ENCODE data around the gene CTNNA1. TPM values are rescaled to one million over a fixed set of nuclear protein-coding genes. Genes with fewer than 3 reads are reported as not detected.

Gene CTNNA1
- total RNA-seq, 1 donor from 2014 or later = 495 TPM

DNA sequence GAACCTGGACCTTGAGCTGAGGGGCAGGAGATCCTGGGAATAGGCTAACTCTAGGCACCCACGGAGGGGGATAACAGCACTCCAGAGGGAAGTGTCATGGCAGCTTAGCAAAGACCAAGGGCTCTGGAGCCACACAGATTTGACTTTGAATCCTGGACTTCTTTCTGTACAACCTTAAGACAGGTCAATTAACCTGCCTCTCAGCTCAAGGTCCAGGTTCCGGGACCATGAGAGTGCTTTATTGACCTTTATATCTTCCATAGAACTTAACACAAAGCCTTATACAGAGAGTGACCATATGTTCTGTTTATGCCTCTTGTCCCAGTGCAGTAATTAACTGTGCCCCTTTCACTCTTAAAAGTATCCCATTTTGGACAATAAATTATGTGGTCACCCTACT lies 212.4 kb downstream of the CTNNA1 start:
- H3K36me3 ChIP-seq (ENCODE audit: control insufficient read depth, insufficient read depth, low read length) = no peaks in the 10 kb centered on the region
- H3K27me3 ChIP-seq (ENCODE audit: control insufficient read depth, insufficient read depth, low read length) = no peaks in the 10 kb centered on the region
- no peak for FAIRE-seq
- TF ChIP-seq, protein P1, sequence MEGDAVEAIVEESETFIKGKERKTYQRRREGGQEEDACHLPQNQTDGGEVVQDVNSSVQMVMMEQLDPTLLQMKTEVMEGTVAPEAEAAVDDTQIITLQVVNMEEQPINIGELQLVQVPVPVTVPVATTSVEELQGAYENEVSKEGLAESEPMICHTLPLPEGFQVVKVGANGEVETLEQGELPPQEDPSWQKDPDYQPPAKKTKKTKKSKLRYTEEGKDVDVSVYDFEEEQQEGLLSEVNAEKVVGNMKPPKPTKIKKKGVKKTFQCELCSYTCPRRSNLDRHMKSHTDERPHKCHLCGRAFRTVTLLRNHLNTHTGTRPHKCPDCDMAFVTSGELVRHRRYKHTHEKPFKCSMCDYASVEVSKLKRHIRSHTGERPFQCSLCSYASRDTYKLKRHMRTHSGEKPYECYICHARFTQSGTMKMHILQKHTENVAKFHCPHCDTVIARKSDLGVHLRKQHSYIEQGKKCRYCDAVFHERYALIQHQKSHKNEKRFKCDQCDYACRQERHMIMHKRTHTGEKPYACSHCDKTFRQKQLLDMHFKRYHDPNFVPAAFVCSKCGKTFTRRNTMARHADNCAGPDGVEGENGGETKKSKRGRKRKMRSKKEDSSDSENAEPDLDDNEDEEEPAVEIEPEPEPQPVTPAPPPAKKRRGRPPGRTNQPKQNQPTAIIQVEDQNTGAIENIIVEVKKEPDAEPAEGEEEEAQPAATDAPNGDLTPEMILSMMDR (IDR thresholded peaks at IDR 0.05; ENCODE audit: insufficient read depth, low read length, severe bottlenecking) = no peak
- no peak for DNase-seq (ENCODE audit: low read depth)
- H3K4me3 ChIP-seq (ENCODE audit: low read depth, low read length) = no peak overlapping the region

DNA sequence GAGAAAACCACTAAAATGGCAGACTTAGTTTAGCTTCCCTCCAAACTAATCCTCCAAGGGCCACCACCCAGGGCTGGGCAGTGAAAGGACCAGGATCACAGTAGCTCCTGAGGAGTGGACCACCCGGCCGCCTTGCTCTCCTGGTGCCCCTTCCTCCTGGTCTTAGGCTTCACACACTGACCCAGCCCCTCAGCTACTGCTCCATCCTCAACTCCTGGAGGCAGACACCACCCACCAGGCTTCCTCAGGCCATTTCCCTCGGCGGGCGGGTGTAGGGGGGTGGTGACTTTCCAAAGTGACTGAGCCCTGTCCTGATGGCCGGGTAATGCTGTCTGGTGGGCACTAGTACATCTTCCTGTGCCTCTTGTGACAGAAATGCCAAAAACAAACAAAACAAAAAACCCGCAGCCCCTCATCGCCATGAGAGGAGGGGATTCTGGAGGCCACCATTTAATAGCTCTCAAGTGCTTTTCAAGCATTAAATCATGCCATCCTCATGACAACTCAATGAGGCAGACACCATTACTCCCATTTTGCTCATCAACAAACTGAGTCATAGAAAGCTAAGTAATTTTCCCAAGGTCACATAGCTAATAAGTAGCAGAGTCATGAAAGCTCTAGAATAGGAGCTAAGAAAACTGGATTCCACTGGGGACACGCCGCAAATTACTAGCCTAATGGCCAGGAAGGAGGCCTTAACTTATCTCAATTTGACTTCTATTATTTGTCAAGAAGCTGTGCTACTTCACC lies 213.2 kb downstream of the CTNNA1 start:
- FAIRE-seq = peak; percentile 79
- TF ChIP-seq, protein P1 (IDR thresholded peaks at IDR 0.05; ENCODE audit: insufficient read depth, low read length, severe bottlenecking) = no peak
- DNase-seq (ENCODE audit: low read depth) = peak; percentile 19
- no peak overlapping the region for H3K4me3 ChIP-seq (ENCODE audit: low read depth, low read length)
- H3K36me3 ChIP-seq (ENCODE audit: control insufficient read depth, insufficient read depth, low read length) = no peaks in the 10 kb centered on the region
- no peaks in the 10 kb centered on the region for H3K27me3 ChIP-seq (ENCODE audit: control insufficient read depth, insufficient read depth, low read length)

DNA sequence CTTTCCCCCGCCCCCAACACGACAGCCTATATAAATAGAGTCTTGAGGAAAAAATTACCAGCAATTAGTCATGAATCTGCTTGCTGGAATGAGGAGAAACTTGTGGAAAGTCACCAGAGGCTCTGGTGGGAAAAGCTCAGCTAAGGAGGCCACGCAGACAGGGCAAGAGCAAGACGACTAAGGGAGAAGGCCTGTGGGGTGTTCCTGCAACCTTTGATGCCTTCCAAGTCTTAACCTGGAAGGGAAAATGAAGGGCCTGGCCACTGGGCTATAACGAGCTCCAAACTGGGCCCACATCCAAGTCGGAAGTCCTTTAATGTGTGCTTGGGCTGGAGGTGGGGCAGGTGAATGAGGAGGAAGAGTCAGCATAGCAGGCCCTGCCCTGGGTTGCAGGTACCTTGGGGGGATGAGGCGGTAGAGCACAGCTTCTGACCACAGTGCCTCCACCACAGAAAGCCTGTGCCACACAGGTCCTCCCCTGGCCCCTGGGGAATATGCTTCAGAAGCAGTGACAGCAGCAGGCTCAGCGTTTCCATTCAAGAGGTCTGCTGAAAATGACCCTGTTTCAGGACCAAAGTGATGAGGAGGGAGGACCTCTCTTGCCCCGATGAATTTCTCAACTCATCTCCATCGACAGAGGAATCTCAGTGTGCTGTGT lies 214.7 kb downstream of the CTNNA1 start:
- no peak for FAIRE-seq
- DNase-seq (ENCODE audit: low read depth) = no peak
- Histone ChIP-seq H3K36me3 (ENCODE audit: control insufficient read depth, insufficient read depth, low read length) (peaks cover 2% of the 10 kb centered on the region), H3K27me3 (ENCODE audit: control insufficient read depth, insufficient read depth, low read length) (no peaks in the 10 kb centered on the region), H3K4me3 (ENCODE audit: low read depth, low read length) (no peak overlapping the region)
- TF ChIP-seq, protein P1 (IDR thresholded peaks at IDR 0.05; ENCODE audit: insufficient read depth, low read length, severe bottlenecking) = no peak

DNA sequence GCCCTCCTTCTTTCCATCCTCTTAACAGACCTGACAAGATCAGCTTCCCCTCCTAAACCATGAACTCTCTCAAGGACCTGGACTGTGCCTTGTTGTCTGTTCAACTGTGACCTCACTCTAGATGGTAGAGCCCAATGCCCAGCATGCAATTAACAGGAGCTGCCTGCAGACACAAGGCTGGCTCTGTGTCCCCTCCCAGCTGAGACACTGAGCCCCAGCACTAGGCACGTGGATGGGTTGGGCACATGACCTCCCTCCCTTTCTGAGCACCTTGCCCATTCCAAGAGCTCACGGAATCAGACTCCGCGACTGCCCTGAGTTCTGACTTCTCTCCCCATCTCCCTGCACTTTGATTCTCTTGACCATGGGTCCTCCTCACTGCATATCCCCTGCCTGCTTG lies 215.4 kb downstream of the CTNNA1 start:
- no peak for DNase-seq (ENCODE audit: low read depth)
- peak; percentile 52 for FAIRE-seq
- TF ChIP-seq, protein P1 (IDR thresholded peaks at IDR 0.05; ENCODE audit: insufficient read depth, low read length, severe bottlenecking) = no peak
- peaks cover 2% of the 10 kb centered on the region for H3K36me3 ChIP-seq (ENCODE audit: control insufficient read depth, insufficient read depth, low read length)
- no peaks in the 10 kb centered on the region for H3K27me3 ChIP-seq (ENCODE audit: control insufficient read depth, insufficient read depth, low read length)
- no peak overlapping the region for H3K4me3 ChIP-seq (ENCODE audit: low read depth, low read length)

DNA sequence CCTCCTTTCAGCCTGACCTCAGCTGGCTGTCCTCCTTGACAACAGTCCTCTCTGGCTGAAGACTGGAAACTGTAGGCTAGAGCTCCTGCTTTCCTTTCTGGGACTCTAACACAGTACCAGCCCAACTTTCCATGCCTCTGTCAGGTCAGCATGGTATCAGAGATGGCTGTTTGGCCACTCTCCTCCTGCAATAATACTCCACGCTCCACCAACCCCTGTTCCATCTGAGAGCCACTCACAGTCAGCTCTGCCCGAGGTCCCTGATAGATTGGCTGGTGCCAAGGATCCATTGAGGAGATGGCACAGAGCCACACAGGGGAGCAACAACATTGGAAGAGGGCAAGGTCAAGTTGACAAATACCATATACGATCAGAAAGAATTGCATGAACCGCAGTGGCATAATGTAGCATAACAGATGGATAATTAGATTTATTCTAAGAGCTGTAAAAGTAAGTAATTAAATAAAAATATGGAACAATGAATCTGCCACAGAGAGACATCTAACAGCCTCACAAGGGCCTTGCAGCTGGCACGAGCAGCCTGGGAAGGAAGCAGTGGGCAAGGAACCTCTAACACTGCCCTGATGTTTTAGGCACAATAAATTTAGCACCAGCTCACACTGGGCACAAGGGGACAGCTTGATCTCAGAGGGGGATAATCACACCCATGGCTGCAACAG lies 216.2 kb downstream of the CTNNA1 start:
- no peak for FAIRE-seq
- TF ChIP-seq, protein P1 (IDR thresholded peaks at IDR 0.05; ENCODE audit: insufficient read depth, low read length, severe bottlenecking) = no peak

More for the DNA sequence above, 216.2 kb downstream of the CTNNA1 start:
- H3K36me3 ChIP-seq (ENCODE audit: control insufficient read depth, insufficient read depth, low read length) = peaks cover 2% of the 10 kb centered on the region
- DNase-seq (ENCODE audit: low read depth) = no peak
- no peaks in the 10 kb centered on the region for H3K27me3 ChIP-seq (ENCODE audit: control insufficient read depth, insufficient read depth, low read length)
- H3K4me3 ChIP-seq (ENCODE audit: low read depth, low read length) = no peak overlapping the region
